Measurements from ENCODE around the gene DUSP6. TPM values are rescaled to one million over a fixed set of nuclear protein-coding genes. Genes with fewer than 3 reads are reported as not detected.
A peak's percentile ranks its signal among the peaks of the same experiment; 100 is the strongest.

The DUSP6 gene
- total and polyA plus RNA-seq, 2 of the 13 experiments (the other 11 are each of a cell fraction or from before 2014, with no cell fraction given), result 40.9 to 161 TPM

GRCh38 chr12:89379148-89379838 lies 27.0 kb upstream of the DUSP6 start (continued):
- no peak for TF ChIP-seq ZBTB44 (CRISPR knock-in tag; IDR thresholded peaks at IDR 0.05)
- TF ChIP-seq ZNF512 (CRISPR knock-in tag; IDR thresholded peaks at IDR 0.05), result no peak
- TF ChIP-seq ZNF546 (CRISPR knock-in tag; conservative IDR thresholded peaks at IDR 0.05), result no peak
- peak; percentile 45; the same call in 1 of the 2 replicates for TF ChIP-seq CREM (IDR thresholded peaks at IDR 0.05)
- no peak for TF ChIP-seq CREM (CRISPR knock-in tag; IDR thresholded peaks at IDR 0.05)
- TF ChIP-seq PAX8 (CRISPR knock-in tag; IDR thresholded peaks at IDR 0.05; ENCODE audit: borderline replicate concordance), result no peak
- TF ChIP-seq THAP11 (CRISPR knock-in tag; IDR thresholded peaks at IDR 0.05), result 0 out of 2 replicates have a peak, but pooled peaks have one; percentile 10
- TF ChIP-seq ZBTB1 (CRISPR knock-in tag; IDR thresholded peaks at IDR 0.05; ENCODE audit: borderline replicate concordance), result no peak
- TF ChIP-seq MYPOP (CRISPR knock-in tag; IDR thresholded peaks at IDR 0.05), result peak; percentile 65; the same call in 1 of the 2 replicates
- no peak for TF ChIP-seq ZNF703 (CRISPR knock-in tag; IDR thresholded peaks at IDR 0.05; ENCODE audit: borderline replicate concordance)
- TF ChIP-seq CSRNP1 (CRISPR knock-in tag; IDR thresholded peaks at IDR 0.05), result no peak
- TF ChIP-seq ZSCAN31 (CRISPR knock-in tag; IDR thresholded peaks at IDR 0.05; ENCODE audit: low read depth), result no peak
- no peak for TF ChIP-seq ZNF678 (CRISPR knock-in tag; IDR thresholded peaks at IDR 0.05)
- TF ChIP-seq JARID2 (CRISPR knock-in tag; IDR thresholded peaks at IDR 0.05; ENCODE audit: insufficient replicate concordance), result no peak
- no peak for TF ChIP-seq NKX3-1 (CRISPR knock-in tag; IDR thresholded peaks at IDR 0.05)
- TF ChIP-seq SP5 (CRISPR knock-in tag; IDR thresholded peaks at IDR 0.05; ENCODE audit: borderline replicate concordance, low read depth), result peak; percentile 82; the same call in 1 of the 2 replicates
- peak; percentile 51; the same call in 1 of the 2 replicates for TF ChIP-seq PPARG (CRISPR knock-in tag; conservative IDR thresholded peaks at IDR 0.05)
- TF ChIP-seq ISX (CRISPR knock-in tag; conservative IDR thresholded peaks at IDR 0.05), result no peak
- TF ChIP-seq ZNF574 (CRISPR knock-in tag; IDR thresholded peaks at IDR 0.05), result no peak
- TF ChIP-seq RARA (CRISPR knock-in tag; IDR thresholded peaks at IDR 0.05), result peak; percentile 68
- no peak for TF ChIP-seq FOXO1 (CRISPR knock-in tag; IDR thresholded peaks at IDR 0.05)
